CD14-positive monocyte (primary cell): Measurements from ENCODE around the gene CNOT4. TPM values are rescaled to one million over a fixed set of nuclear protein-coding genes. Genes with fewer than 3 reads are reported as not detected.

Source experiments
- DNase-seq, 3 donors: peaks; one replicate each; pipeline ENCODE4 v3.0.0-alpha.2; 2011 to 2022
- H2AFZ ChIP-seq: 2 replicates; pipeline ENCODE4 v1.6.0; 2012; ENCODE audit warnings: mild to moderate bottlenecking, low read depth, low read length, inconsistent platforms; ENCODE audit not compliant: insufficient read depth, poor library complexity, severe bottlenecking
- H3K27ac ChIP-seq, 2 donors: 1 replicate in 1 of 2; 2 replicates in 1 of 2; pipeline ENCODE4 v1.5.1; 2012 to 2013; ENCODE audit warnings: low read length in 2 of 2, control low read depth in 1 of 2, inconsistent platforms in 1 of 2, low read depth in 1 of 2, mild to moderate bottlenecking in 1 of 2
- H3K27me3 ChIP-seq, 2 donors: one replicate each; pipeline versions ENCODE4 v1.6.0 to v1.6.1; 2011 to 2013; ENCODE audit warnings: low read length in 2 of 2; ENCODE audit not compliant: control insufficient read depth in 2 of 2, insufficient read depth in 2 of 2
- H3K36me3 ChIP-seq, 2 donors: replicated peaks in 1 of 2; 1 replicate in 1 of 2; 2 replicates in 1 of 2; pipeline versions ENCODE4 v1.5.1 to v1.6.1; 2012 to 2013; ENCODE audit warnings: low read length in 2 of 2, control low read depth in 1 of 2, inconsistent platforms in 1 of 2, mild to moderate bottlenecking in 1 of 2; ENCODE audit not compliant: insufficient read depth in 2 of 2, control insufficient read depth in 1 of 2
- H3K4me1 ChIP-seq, 2 donors: 1 replicate in 1 of 2; 2 replicates in 1 of 2; pipeline versions ENCODE4 v1.5.1 to v1.6.1; 2012 to 2013; ENCODE audit warnings: low read length in 2 of 2, control low read depth in 1 of 2, inconsistent platforms in 1 of 2, mild to moderate bottlenecking in 1 of 2, moderate library complexity in 1 of 2; ENCODE audit not compliant: insufficient read depth in 2 of 2, control insufficient read depth in 1 of 2
- H3K4me2 ChIP-seq: replicated peaks from 2 replicates; pipeline ENCODE3; 2012; ENCODE audit warnings: low read length, moderate library complexity, mild to moderate bottlenecking; ENCODE audit not compliant: poor library complexity, severe bottlenecking; ENCODE audit errors: extremely low read depth
- H3K4me3 ChIP-seq, 3 experiments: fragments of 200-600 bp in 1 of 3; sonication (generic) in 1 of 3; replicated peaks in 1 of 3; 1 replicate in 2 of 3; 2 replicates in 1 of 3; pipeline ENCODE4 v1.5.1; 2011 to 2013; ENCODE audit warnings: low read length in 3 of 3, mild to moderate bottlenecking in 3 of 3, control low read depth in 2 of 3, low read depth in 2 of 3, inconsistent platforms in 1 of 3, moderate library complexity in 1 of 3
- H3K79me2 ChIP-seq: 2 replicates; pipeline ENCODE4 v1.6.0; 2012; ENCODE audit warnings: mild to moderate bottlenecking, control low read depth, inconsistent platforms, low read length, moderate library complexity; ENCODE audit not compliant: insufficient read depth
- H3K9ac ChIP-seq: 2 replicates; pipeline ENCODE4 v1.6.0; 2017; ENCODE audit warnings: low read length, mild to moderate bottlenecking; ENCODE audit not compliant: insufficient read depth, poor library complexity, severe bottlenecking
- H3K9me3 ChIP-seq, 2 donors: replicated peaks in 1 of 2; 1 replicate in 1 of 2; 2 replicates in 1 of 2; pipeline versions ENCODE4 v1.5.1 to v1.6.1; 2012 to 2013; ENCODE audit warnings: low read length in 2 of 2, control low read depth in 1 of 2; ENCODE audit not compliant: control insufficient read depth in 1 of 2, insufficient read depth in 1 of 2
- H4K20me1 ChIP-seq: 2 replicates; pipeline ENCODE4 v1.6.0; 2012; ENCODE audit warnings: mild to moderate bottlenecking, low read length, control low read depth, moderate library complexity; ENCODE audit not compliant: insufficient read depth
- H3K27ac Mint-ChIP-seq, 7 donors: one replicate each; pipeline ENCODE4 v1.8.0; 2020; ENCODE audit warnings: mild to moderate bottlenecking in 7 of 7, mixed read lengths in 7 of 7, moderate library complexity in 6 of 7, inconsistent platforms in 2 of 7
- H3K27me3 Mint-ChIP-seq, 3 donors: one replicate each; pipeline ENCODE4 v1.8.0; 2021 to 2022; ENCODE audit warnings: low read depth in 3 of 3, mild to moderate bottlenecking in 3 of 3, mixed read lengths in 3 of 3, moderate library complexity in 3 of 3, inconsistent platforms in 1 of 3
- H3K36me3 Mint-ChIP-seq, 2 donors: one replicate each; pipeline ENCODE4 v1.8.0; 2020; ENCODE audit warnings: mixed read lengths in 2 of 2, inconsistent platforms in 1 of 2, mild to moderate bottlenecking in 1 of 2
- H3K4me1 Mint-ChIP-seq: one replicate; pipeline ENCODE4 v1.8.0; 2020; ENCODE audit warnings: mild to moderate bottlenecking, mixed read lengths
- H3K4me3 Mint-ChIP-seq, 2 donors: one replicate each; pipeline ENCODE4 v1.8.0; 2020; ENCODE audit warnings: mild to moderate bottlenecking in 2 of 2, mixed read lengths in 2 of 2, moderate library complexity in 1 of 2
- H3K9me3 Mint-ChIP-seq, 7 donors: one replicate each; pipeline ENCODE4 v1.8.0; 2020 to 2022; ENCODE audit warnings: mixed read lengths in 7 of 7, mild to moderate bottlenecking in 6 of 7, moderate library complexity in 6 of 7, inconsistent platforms in 2 of 7
- CTCF ChIP-seq: fragments of 200-600 bp; IDR thresholded peaks from one replicate; pipeline ENCODE4 v1.8.0; 2022; ENCODE audit warnings: antibody characterized with exemption, mild to moderate bottlenecking
- WGBS: methylation state at CpG from one replicate; pipeline ENCODE4 v1.1.5; 2013; ENCODE audit warnings: missing lambda C conversion rate; ENCODE audit not compliant: insufficient coverage; 5-methylcytosine and 5-hydroxymethylcytosine counted together
- intact Hi-C, 2 donors: fragments of 100-400 bp; cut with micrococcal nuclease; formaldehyde crosslinking; loops; one replicate each; pipeline versions ENCODE4 v1.15.0 to v1.15.1; 2023
- polyA plus RNA-seq, 3 donors: library from polyadenylated mRNA; depleted of rRNA in 1 of 3; unstranded in 2 of 3; stranded (reverse) in 1 of 3; fragments of 300-500 nt in 2 of 3; fragments of >200 nt in 1 of 3; fragmentation: Illumina TruSeq in 2 of 3; gene quantifications; 1 replicate in 2 of 3; 2 replicates in 1 of 3; pipeline ENCODE4 v1.2.3, GENCODE V29; 2012 to 2021

CNOT4 gene
- polyA plus RNA-seq, 3 donors = 4.3 to 7.9 (median 6.3) TPM

GRCh38 chr7:135517060-135517459, 7.2 kb upstream of the CNOT4 start:
- Histone ChIP-seq H4K20me1 (no peaks in the 10 kb centered on the region), H3K4me2 (no peak overlapping the region), H3K79me2 (no peaks in the 10 kb centered on the region), H3K27ac (no peak overlapping the region), H3K4me3 (no peak overlapping the region), H2AFZ (no peak overlapping the region), H3K9ac (no peak overlapping the region), H3K9me3 (no peaks in the 10 kb centered on the region), H3K36me3 (no peaks in the 10 kb centered on the region), H3K4me1 (peaks cover 3% of the 10 kb centered on the region in 2 donors), H3K27me3 (no peaks in the 10 kb centered on the region)
- Mint-ChIP-seq H3K4me1 (peaks cover 2% of the 10 kb centered on the region), H3K36me3 (no peaks in the 10 kb centered on the region), H3K9me3 (no peaks in the 10 kb centered on the region), H3K27ac (no peak overlapping the region), H3K27me3 (peaks cover 0 to 2% (median 2%) of the 10 kb centered on the region in 3 donors), H3K4me3 (no peak overlapping the region)
- DNase-seq = no peak
- WGBS = 89% methylated on average over 1 of the region's 3 CpGs
- intact Hi-C loops = loop anchor here in 1 of 2 donors (10.0 kb wide), 1 partner anchor 148 kb away; the partner anchor contains the start of gene STMP1
- no peak for TF ChIP-seq CTCF

- Mint-ChIP-seq H3K4me1 (no peaks in the 10 kb centered on the region), H3K27ac (no peak overlapping the region), H3K4me3 (no peak overlapping the region), H3K9me3 (no peaks in the 10 kb centered on the region), H3K27me3 (peaks cover 0 to 2% (median 2%) of the 10 kb centered on the region in 3 donors), H3K36me3 (no peaks in the 10 kb centered on the region)
- H3K27ac ChIP-seq = no peak overlapping the region
- no peak for TF ChIP-seq CTCF
- H3K27me3 ChIP-seq = no peaks in the 10 kb centered on the region
- intact Hi-C loops = loop anchor here in 1 of 2 donors (10.0 kb wide), 1 partner anchor 150 kb away; the partner anchor contains the start of gene STMP1
- H3K9me3 ChIP-seq = no peaks in the 10 kb centered on the region
- H3K4me1 ChIP-seq = peaks cover 8 to 11% of the 10 kb centered on the region in 2 donors
- WGBS = no CpG with 5 or more reads among the region's 3 CpGs
- H3K4me3 ChIP-seq = no peak overlapping the region
- no peak overlapping the region for H3K9ac ChIP-seq
- no peaks in the 10 kb centered on the region for H4K20me1 ChIP-seq
- no peak overlapping the region for H2AFZ ChIP-seq
- H3K36me3 ChIP-seq = no peaks in the 10 kb centered on the region
- no peak for DNase-seq
- H3K4me2 ChIP-seq = no peak overlapping the region
- peaks cover under 1% of the 10 kb centered on the region for H3K79me2 ChIP-seq
These were observed 5.0 kb upstream of the CNOT4 start for GRCh38 chr7:135514856-135515255.
